Effector memory CD8-positive, alpha-beta T cell (primary cell): ENCODE results near the gene ADAM19.

Source experiments
- ATAC-seq: fragments of 150-1000 bp; cut with Tn5 transposase; replicated peaks from 2 replicates; pipeline ENCODE4 v1.10.0; 2021; ENCODE audit warnings: mild to moderate bottlenecking, moderate library complexity
- DNase-seq, 3 experiments: peaks; one replicate each; pipeline ENCODE4 v3.0.0; 2021
- H3K27ac Mint-ChIP-seq, 2 donors: one replicate each; pipeline ENCODE4 v1.8.0; 2022; ENCODE audit warnings: mild to moderate bottlenecking in 2 of 2, mixed read lengths in 2 of 2, moderate library complexity in 2 of 2
- H3K27me3 Mint-ChIP-seq, 2 donors: one replicate each; pipeline ENCODE4 v1.8.0; 2022; ENCODE audit warnings: mixed read lengths in 2 of 2
- H3K36me3 Mint-ChIP-seq: one replicate; pipeline ENCODE4 v1.8.0; 2022; ENCODE audit warnings: mild to moderate bottlenecking, moderate library complexity, mixed read lengths; ENCODE audit not compliant: insufficient read depth
- H3K4me1 Mint-ChIP-seq, 2 donors: one replicate each; pipeline ENCODE4 v1.8.0; 2022; ENCODE audit warnings: low read depth in 2 of 2, mixed read lengths in 2 of 2
- H3K4me3 Mint-ChIP-seq, 2 donors: one replicate each; pipeline ENCODE4 v1.8.0; 2022; ENCODE audit warnings: mild to moderate bottlenecking in 2 of 2, mixed read lengths in 2 of 2, moderate library complexity in 2 of 2
- H3K9me3 Mint-ChIP-seq, 2 donors: one replicate each; pipeline ENCODE4 v1.8.0; 2022; ENCODE audit warnings: mixed read lengths in 2 of 2
- total RNA-seq, 9 experiments: gene quantifications; one replicate each; lab custom pipeline; 2026; lab: John Stamatoyannopoulos, UW

Gene ADAM19, protein sequence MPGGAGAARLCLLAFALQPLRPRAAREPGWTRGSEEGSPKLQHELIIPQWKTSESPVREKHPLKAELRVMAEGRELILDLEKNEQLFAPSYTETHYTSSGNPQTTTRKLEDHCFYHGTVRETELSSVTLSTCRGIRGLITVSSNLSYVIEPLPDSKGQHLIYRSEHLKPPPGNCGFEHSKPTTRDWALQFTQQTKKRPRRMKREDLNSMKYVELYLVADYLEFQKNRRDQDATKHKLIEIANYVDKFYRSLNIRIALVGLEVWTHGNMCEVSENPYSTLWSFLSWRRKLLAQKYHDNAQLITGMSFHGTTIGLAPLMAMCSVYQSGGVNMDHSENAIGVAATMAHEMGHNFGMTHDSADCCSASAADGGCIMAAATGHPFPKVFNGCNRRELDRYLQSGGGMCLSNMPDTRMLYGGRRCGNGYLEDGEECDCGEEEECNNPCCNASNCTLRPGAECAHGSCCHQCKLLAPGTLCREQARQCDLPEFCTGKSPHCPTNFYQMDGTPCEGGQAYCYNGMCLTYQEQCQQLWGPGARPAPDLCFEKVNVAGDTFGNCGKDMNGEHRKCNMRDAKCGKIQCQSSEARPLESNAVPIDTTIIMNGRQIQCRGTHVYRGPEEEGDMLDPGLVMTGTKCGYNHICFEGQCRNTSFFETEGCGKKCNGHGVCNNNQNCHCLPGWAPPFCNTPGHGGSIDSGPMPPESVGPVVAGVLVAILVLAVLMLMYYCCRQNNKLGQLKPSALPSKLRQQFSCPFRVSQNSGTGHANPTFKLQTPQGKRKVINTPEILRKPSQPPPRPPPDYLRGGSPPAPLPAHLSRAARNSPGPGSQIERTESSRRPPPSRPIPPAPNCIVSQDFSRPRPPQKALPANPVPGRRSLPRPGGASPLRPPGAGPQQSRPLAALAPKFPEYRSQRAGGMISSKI
- total RNA-seq: 26.9 to 323 (median 150) reads per million in 9 experiments

DNA sequence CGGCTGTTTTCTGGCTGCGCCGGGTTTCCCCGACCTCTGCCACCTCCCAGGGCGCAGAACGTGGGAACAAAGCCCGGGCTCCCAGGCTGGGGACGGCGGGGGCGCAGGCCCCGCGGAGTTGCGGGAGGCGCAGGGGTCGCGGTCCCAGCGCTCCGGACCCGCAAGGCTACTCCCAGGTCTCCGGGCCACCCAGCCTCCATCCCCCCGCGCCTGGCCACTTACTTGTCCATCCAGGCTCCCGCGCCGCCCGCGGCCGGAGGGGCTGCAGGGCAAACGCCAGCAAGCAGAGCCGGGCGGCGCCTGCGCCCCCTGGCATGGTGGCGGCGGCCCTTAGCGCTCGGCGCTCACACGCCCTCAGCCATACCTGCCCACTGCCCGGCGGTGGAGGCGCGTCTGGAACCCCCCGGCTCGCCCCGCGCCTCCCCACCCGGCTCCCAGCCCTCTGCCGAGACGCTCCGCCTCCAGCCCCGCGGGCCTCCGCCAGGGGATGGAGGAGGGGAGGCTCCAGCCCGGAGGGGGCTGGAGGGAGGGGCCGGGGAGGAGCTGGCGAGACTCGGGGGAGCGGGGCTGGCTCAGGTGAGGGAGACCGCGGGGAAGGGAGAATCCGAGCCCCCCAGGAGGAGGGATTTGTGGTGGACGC lies at the start of gene ADAM19:
Gene ADAM19, minus strand, starts transcription at position 395 of the 640 bp plus-strand sequence. Its CDS starts 79 bp downstream, at position 316.
- peaks cover 6 to 20% of the 10 kb centered on the region in 2 donors for H3K27me3 Mint-ChIP-seq
- H3K36me3 Mint-ChIP-seq: no peaks in the 10 kb centered on the region
- no peaks in the 10 kb centered on the region for H3K9me3 Mint-ChIP-seq
- peak within 1 kb of the TSS; percentile 89 to 91 for H3K27ac Mint-ChIP-seq
- H3K4me3 Mint-ChIP-seq: peak within 1 kb of the TSS; percentile 90 to 94
- ATAC-seq: peak; percentile 70
- H3K4me1 Mint-ChIP-seq: peaks cover 30 to 31% of the 10 kb centered on the region in 2 donors
- peak; percentile 10 to 21 (median 17) for DNase-seq

DNA sequence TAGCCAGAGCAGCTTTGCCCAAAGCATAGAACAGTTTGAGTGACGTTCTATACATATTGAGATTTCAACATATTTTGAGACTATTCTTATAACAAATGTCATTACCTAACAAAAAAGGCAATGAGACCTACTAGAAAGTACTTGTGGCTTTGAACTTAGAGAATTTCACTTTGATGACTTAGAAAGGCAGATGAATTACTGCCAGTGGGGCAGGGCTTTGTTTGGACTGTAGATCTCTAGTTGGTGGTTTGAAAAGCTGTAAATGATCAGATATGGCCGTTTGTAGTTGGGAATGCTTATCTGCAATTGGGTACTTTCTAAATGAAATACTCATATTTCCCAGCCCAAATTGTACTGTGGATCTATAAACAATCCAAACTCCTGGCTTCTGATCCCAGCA lies 48.6 kb upstream of the ADAM19 start:
- ATAC-seq: no peak
- no peaks in the 10 kb centered on the region for H3K9me3 Mint-ChIP-seq
- H3K36me3 Mint-ChIP-seq: no peaks in the 10 kb centered on the region
- H3K27me3 Mint-ChIP-seq: peaks cover under 1 to 5% of the 10 kb centered on the region in 2 donors
- H3K4me3 Mint-ChIP-seq: no peak overlapping the region
- H3K4me1 Mint-ChIP-seq: no peaks in the 10 kb centered on the region
- H3K27ac Mint-ChIP-seq: no peak overlapping the region
- no peak for DNase-seq

DNA sequence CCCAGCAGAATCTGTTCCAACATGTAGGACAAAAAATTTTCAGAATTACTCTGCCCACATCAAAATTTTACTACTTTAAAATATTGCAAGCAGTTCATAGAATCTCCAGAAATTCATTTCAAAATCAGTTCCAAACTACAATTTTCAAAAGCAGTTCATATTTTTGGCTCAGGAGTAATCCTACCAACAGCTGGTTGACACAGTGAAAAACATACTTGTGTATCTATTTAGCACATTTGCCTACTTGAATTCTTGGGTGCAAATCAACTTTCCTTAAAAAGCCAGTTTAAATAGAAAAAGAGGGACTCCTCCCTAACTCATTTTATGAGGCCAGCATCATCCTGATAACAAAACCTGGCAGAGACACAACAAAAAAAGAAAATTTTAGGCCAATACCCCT lies 45.2 kb upstream of the ADAM19 start:
- Mint-ChIP-seq H3K36me3 (no peaks in the 10 kb centered on the region), H3K4me3 (no peak overlapping the region), H3K27ac (no peak overlapping the region), H3K9me3 (no peaks in the 10 kb centered on the region), H3K4me1 (peaks cover 0 to 1% of the 10 kb centered on the region in 2 donors), H3K27me3 (peaks cover 5 to 10% of the 10 kb centered on the region in 2 donors)
- no peak for DNase-seq
- ATAC-seq: no peak

DNA sequence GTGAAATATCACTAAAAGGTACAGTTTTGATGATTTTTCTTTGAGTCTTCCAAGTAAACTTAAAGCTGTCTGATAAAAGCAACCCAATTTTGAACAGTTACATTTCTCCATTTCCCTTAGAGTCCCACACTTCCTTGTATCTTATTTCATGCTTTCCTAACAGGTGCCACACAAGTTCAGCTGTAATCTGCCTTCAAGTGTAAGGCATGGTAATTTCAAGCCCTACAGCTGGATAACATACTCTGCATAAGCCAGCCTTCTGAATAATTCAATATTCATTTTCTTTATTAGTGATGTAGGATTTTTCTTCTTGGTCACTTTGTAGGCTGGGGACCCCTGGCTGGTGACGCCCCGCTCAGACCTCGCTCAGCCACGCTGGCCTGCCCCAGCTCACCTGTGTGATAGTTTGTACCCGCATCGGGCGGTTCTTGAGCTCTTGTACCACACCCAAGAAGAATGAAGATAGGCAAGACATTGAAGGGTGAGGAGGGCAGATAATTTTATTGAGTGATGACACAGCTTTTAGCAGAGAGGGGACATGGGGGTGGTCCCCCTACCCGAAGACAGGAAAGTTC lies 42.7 kb upstream of the ADAM19 start:
- Mint-ChIP-seq H3K9me3 (no peaks in the 10 kb centered on the region), H3K27ac (no peak overlapping the region), H3K36me3 (peaks cover 4% of the 10 kb centered on the region), H3K27me3 (peaks cover 0 to 10% of the 10 kb centered on the region in 2 donors), H3K4me1 (peaks cover 9 to 11% of the 10 kb centered on the region in 2 donors), H3K4me3 (no peak overlapping the region)
- DNase-seq (no peak), ATAC-seq (no peak)

DNA sequence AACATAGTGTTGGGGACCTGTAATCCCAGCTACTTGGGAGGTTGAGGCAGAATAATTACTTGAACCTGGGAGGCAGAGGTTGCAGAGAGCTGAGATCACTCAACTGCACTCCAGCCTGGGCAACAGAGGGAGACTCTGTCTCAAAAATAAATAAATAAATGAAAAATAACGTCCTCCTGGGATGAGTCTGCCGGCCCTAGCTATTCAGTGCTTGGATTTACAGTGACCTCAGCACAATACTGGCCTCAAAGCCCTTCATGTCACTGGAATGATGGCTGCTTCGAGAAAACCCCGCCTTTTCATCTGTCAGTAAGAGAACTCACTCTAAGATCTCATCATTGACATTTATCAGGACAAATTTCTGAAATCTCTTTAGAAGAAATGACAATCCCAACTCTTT lies 41.2 kb upstream of the ADAM19 start:
- H3K27me3 Mint-ChIP-seq: peaks cover 0 to 10% of the 10 kb centered on the region in 2 donors
- DNase-seq: no peak
- H3K9me3 Mint-ChIP-seq: no peaks in the 10 kb centered on the region
- no peak overlapping the region for H3K27ac Mint-ChIP-seq
- ATAC-seq: no peak
- no peak overlapping the region for H3K4me3 Mint-ChIP-seq
- H3K36me3 Mint-ChIP-seq: peaks cover 4% of the 10 kb centered on the region
- H3K4me1 Mint-ChIP-seq: peaks cover 9 to 12% of the 10 kb centered on the region in 2 donors

DNA sequence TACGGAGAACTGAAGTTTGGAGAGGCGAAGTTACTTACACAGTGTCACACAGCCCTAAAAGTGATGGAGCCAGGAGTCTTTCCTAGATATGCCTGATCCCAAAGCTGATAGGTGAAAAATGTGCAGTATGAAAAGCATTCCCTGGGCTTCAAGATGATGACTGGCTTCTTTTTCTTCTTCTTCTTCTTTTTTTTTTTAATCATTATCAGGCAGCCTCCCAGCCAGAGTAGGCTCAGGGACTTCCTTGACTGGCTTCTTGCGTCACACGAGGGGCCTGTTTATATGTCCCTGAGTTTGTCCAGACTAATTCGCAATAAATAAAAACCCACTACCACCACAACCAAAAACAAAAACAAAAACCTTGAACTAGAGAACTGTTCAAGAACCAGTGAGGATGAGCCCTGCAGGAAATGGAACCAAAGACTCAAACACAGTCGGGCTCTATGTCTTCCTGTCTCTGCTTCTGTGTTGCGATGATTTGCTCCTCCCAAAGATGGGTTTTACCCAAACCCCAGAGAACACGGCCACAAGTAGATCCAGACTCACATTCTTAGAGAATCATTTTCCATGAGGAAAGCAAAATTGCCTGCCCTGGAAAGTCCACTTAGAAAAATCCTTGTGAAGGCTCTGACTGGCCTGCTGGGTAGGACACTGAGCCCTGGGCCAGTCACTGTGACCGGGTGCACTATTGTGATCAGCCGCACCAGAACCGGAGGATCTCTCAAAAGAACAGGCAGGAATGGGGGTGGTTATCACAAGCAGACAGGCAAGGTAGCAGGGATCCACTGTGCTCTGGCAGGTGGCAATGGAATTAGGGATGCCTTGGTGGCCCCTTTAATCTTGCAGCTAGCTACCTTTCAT lies 38.0 kb upstream of the ADAM19 start:
- DNase-seq (no peak), ATAC-seq (peak; percentile 74)
- Mint-ChIP-seq H3K9me3 (no peaks in the 10 kb centered on the region), H3K27ac (peak overlapping the region in 1 of 2 donors; percentile 77), H3K4me1 (peaks cover 13 to 16% of the 10 kb centered on the region in 2 donors), H3K36me3 (peaks cover 4% of the 10 kb centered on the region), H3K27me3 (peaks cover 0 to 5% of the 10 kb centered on the region in 2 donors), H3K4me3 (peak overlapping the region in 1 of 2 donors; percentile 39)

DNA sequence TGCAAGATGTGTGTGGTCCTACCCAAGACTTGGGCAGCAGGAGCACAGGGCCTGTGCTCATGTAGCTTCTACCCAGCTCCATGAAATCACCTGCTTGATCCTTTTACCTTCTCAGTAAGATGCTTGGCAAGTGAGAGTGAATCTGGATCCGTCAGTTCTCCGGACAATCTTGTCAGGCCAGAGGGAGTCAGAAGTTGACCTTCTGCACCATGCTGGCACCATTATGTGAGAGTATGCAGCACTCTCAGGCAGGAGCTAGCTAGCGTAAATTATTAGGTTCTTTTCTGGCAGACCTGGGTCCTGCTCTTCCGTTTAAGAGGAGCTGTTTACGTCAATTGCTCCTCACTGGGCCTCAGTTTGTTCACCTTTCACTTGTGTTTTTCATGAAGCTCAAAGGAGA lies 37.0 kb upstream of the ADAM19 start:
- Mint-ChIP-seq H3K9me3 (no peaks in the 10 kb centered on the region), H3K27me3 (no peaks in the 10 kb centered on the region), H3K4me1 (peaks cover 18 to 21% of the 10 kb centered on the region in 2 donors), H3K36me3 (peaks cover 15% of the 10 kb centered on the region), H3K4me3 (peak overlapping the region in 1 of 2 donors; percentile 4), H3K27ac (no peak overlapping the region)
- DNase-seq (no peak), ATAC-seq (no peak)

DNA sequence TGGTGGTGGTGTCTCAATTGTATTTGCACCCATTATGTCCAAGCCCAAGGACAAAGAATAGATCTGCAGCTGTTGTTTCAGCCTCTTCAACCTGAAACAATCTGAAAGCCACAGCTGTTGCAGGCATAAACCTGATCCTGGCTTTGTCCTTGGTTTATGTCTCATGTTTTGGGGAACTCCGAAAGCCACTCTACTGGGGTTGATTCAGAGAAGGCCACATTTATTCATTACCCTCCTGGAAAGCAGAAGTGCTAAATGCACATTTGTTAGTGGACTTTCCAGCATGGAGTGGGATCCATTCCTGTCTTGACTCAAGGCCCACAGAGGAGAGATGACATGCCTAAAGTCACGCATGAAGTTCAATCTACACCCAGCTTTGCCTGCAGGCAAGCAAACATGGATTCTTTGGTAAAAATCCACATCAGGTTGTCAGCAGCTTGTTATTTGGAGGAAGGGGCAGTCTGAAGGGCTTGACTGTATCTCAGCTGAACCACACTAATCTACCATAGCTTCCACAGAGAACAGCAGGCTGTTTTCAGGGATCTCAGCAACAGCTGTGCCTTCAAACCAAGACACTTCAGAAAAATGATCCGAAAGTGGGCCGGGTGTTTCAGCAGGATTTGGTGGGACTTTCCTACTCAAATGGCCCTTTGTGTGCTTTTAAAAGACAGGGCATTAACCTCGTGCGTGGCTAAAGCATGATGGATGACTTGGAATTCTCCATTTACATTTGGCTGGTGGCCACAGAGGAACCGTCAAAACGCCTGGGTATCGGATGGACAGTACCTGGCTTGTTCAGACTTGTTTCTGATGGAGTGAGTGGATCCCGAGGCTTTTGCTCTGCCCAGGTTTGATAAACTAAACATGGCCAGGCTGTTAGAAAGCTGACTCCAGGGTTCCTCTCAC lies 36.2 kb upstream of the ADAM19 start:
- no peaks in the 10 kb centered on the region for H3K9me3 Mint-ChIP-seq
- peaks cover 25% of the 10 kb centered on the region in 2 donors for H3K4me1 Mint-ChIP-seq
- no peak overlapping the region for H3K4me3 Mint-ChIP-seq
- ATAC-seq: no peak
- H3K27me3 Mint-ChIP-seq: no peaks in the 10 kb centered on the region
- peaks cover 16% of the 10 kb centered on the region for H3K36me3 Mint-ChIP-seq
- no peak overlapping the region for H3K27ac Mint-ChIP-seq
- no peak for DNase-seq

DNA sequence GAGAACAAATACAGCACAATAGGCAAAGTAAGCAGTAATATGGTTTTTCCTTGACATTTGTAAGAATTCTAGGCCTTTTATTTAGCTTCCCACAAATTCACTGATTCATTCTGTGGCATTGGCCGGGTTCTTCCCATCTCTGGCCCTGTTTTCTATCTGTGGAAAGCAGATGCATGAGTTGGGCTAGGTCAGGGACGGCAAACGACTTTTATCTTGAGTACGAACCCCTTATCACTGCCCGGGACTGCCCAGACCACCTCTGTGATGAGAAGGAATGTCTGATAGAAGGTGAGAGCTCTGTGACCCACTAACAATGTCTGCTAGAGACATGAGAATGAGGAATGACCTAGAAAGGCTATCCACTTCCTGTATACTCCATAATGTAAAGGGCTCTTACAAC lies 35.4 kb upstream of the ADAM19 start:
- H3K4me1 Mint-ChIP-seq: peaks cover 25% of the 10 kb centered on the region in 2 donors
- ATAC-seq: no peak
- H3K36me3 Mint-ChIP-seq: peaks cover 16% of the 10 kb centered on the region
- no peaks in the 10 kb centered on the region for H3K9me3 Mint-ChIP-seq
- DNase-seq: no peak
- H3K27me3 Mint-ChIP-seq: no peaks in the 10 kb centered on the region
- H3K27ac Mint-ChIP-seq: no peak overlapping the region
- H3K4me3 Mint-ChIP-seq: no peak overlapping the region

DNA sequence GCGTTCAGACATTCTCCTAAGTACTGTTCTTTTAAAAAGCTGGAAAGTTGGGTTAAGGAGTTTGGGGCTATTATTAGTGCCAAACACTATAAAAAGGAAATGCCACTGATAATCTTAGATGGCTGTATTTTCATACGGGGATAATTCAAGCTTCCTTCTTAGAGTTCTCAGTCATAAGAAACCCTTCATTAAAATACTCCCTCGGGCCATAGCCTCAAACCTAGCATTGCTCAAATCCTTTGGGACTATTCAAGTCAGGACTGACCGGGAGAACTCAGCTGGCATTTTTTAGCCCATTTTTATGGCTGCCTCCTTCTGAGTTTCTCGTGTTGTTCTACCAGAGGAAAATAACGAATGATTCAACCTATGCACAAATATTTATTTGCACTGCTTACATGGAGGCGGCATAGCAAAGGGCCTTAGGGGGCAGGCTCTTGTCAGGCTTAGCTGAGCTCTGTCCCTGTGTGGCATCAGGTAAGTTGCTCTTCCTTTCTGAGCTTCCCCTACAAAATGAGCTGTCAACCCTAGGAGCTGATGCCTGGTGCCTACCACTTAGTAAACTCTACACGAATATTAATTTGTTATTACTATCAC lies 33.5 kb upstream of the ADAM19 start:
- ATAC-seq (no peak), DNase-seq (no peak)
- Mint-ChIP-seq H3K4me1 (peaks cover 27 to 28% of the 10 kb centered on the region in 2 donors), H3K9me3 (no peaks in the 10 kb centered on the region), H3K27me3 (no peaks in the 10 kb centered on the region), H3K36me3 (peaks cover 12% of the 10 kb centered on the region), H3K27ac (no peak overlapping the region), H3K4me3 (no peak overlapping the region)
